Measurements from ENCODE around the gene HNRNPUL2.

HNRNPUL2 gene

DNA sequence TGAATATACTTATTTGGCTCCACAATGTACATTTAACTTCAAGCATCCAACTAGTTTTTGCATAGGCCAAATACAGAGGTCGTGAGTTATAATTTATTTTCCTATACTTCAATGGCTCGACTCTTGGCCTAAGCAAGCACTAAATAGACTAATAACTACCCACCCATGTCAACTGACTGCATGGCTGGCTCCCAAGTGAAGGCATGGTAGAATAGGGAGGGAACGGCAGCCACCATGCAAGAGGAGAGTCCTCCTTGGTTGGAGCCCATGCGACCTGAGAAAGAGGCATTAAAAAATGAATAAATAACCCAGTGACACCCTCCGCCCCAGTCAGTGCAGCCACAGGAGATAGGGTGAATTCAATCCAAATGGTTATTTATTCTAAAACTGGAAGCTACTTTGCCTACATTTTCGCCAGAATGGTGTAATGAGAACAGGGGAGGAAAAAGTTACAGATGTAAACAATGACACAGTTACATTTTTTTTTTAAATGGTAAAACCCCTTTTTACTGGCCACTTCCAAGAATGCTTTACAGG, 14.9 kb downstream of the HNRNPUL2 start:
- no peak for ATAC-seq (ENCODE audit: insufficient read depth, low read depth)
- H3K27me3 ChIP-seq (ENCODE audit: insufficient read depth, low read length, poor library complexity) = no peaks in the 10 kb centered on the region
- H3K36me3 ChIP-seq (ENCODE audit: insufficient read depth, low read length) = peaks cover 70% of the 10 kb centered on the region
- TF ChIP-seq, protein P1, sequence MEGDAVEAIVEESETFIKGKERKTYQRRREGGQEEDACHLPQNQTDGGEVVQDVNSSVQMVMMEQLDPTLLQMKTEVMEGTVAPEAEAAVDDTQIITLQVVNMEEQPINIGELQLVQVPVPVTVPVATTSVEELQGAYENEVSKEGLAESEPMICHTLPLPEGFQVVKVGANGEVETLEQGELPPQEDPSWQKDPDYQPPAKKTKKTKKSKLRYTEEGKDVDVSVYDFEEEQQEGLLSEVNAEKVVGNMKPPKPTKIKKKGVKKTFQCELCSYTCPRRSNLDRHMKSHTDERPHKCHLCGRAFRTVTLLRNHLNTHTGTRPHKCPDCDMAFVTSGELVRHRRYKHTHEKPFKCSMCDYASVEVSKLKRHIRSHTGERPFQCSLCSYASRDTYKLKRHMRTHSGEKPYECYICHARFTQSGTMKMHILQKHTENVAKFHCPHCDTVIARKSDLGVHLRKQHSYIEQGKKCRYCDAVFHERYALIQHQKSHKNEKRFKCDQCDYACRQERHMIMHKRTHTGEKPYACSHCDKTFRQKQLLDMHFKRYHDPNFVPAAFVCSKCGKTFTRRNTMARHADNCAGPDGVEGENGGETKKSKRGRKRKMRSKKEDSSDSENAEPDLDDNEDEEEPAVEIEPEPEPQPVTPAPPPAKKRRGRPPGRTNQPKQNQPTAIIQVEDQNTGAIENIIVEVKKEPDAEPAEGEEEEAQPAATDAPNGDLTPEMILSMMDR (IDR thresholded peaks at IDR 0.05; ENCODE audit: borderline replicate concordance, extremely low read depth, low read length, poor library complexity, severe bottlenecking) = no peak
- no peak for TF ChIP-seq EZH2 (IDR thresholded peaks at IDR 0.05; ENCODE audit: borderline replicate concordance, low read depth, low read length, severe bottlenecking)
- H3K9me3 ChIP-seq (ENCODE audit: insufficient read depth, low read length, severe bottlenecking) = no peaks in the 10 kb centered on the region
- no peak overlapping the region for H3K27ac ChIP-seq (ENCODE audit: low read length)
- H3K4me3 ChIP-seq (ENCODE audit: low read depth in 1 of 2, low read length in 2 of 2) = no peak overlapping the region
- H4K20me1 ChIP-seq (ENCODE audit: insufficient read depth, low read length) = no peaks in the 10 kb centered on the region
- H3K4me2 ChIP-seq (ENCODE audit: insufficient read depth, low read length) = no peak overlapping the region
- no peak overlapping the region for H3K9ac ChIP-seq (ENCODE audit: low read depth, low read length)
- DNase-seq = no peak
- H2AFZ ChIP-seq (ENCODE audit: low read depth, low read length) = no peak overlapping the region
- H3K79me2 ChIP-seq (ENCODE audit: insufficient read depth, low read length) = peaks cover 46% of the 10 kb centered on the region
- peaks cover 36% of the 10 kb centered on the region for H3K4me1 ChIP-seq (ENCODE audit: insufficient read depth, low read length)

DNA sequence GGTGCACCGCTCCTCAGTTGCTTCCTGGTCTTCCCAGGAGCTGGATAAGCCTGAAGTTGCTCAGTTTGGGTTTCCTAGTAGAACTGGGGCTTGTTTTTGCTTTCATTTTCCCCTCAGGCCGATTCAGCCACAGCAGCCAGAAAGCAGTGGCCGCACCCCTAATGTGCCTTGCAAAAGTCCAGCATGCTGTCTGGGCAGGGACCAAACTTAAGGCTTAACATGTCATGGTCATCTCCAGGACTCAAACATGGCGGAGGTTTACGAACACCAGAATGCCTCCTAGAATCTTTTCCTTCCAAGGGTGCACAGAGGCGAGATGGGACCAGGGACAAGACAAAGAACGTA, 17.3 kb downstream of the HNRNPUL2 start:
- Histone ChIP-seq H3K4me2 (ENCODE audit: insufficient read depth, low read length) (peak overlapping the region; percentile 86), H2AFZ (ENCODE audit: low read depth, low read length) (peak overlapping the region; percentile 76), H3K4me1 (ENCODE audit: insufficient read depth, low read length) (peaks cover 51% of the 10 kb centered on the region), H3K4me3 (ENCODE audit: low read depth in 1 of 2, low read length in 2 of 2) (peak overlapping the region in 1 of 2 experiments; percentile 72; a peak in 2 of 4 replicates), H4K20me1 (ENCODE audit: insufficient read depth, low read length) (no peaks in the 10 kb centered on the region), H3K27me3 (ENCODE audit: insufficient read depth, low read length, poor library complexity) (no peaks in the 10 kb centered on the region), H3K79me2 (ENCODE audit: insufficient read depth, low read length) (peaks cover 31% of the 10 kb centered on the region), H3K9ac (ENCODE audit: low read depth, low read length) (peak overlapping the region; percentile 74), H3K9me3 (ENCODE audit: insufficient read depth, low read length, severe bottlenecking) (no peaks in the 10 kb centered on the region), H3K27ac (ENCODE audit: low read length) (peak overlapping the region; percentile 86), H3K36me3 (ENCODE audit: insufficient read depth, low read length) (peaks cover 47% of the 10 kb centered on the region)
- DNase-seq (no peak), ATAC-seq (ENCODE audit: insufficient read depth, low read depth) (no peak)
- no peak for TF ChIP-seq EZH2 (IDR thresholded peaks at IDR 0.05; ENCODE audit: borderline replicate concordance, low read depth, low read length, severe bottlenecking)
- TF ChIP-seq, protein P1 (IDR thresholded peaks at IDR 0.05; ENCODE audit: borderline replicate concordance, extremely low read depth, low read length, poor library complexity, severe bottlenecking) = no peak

DNA sequence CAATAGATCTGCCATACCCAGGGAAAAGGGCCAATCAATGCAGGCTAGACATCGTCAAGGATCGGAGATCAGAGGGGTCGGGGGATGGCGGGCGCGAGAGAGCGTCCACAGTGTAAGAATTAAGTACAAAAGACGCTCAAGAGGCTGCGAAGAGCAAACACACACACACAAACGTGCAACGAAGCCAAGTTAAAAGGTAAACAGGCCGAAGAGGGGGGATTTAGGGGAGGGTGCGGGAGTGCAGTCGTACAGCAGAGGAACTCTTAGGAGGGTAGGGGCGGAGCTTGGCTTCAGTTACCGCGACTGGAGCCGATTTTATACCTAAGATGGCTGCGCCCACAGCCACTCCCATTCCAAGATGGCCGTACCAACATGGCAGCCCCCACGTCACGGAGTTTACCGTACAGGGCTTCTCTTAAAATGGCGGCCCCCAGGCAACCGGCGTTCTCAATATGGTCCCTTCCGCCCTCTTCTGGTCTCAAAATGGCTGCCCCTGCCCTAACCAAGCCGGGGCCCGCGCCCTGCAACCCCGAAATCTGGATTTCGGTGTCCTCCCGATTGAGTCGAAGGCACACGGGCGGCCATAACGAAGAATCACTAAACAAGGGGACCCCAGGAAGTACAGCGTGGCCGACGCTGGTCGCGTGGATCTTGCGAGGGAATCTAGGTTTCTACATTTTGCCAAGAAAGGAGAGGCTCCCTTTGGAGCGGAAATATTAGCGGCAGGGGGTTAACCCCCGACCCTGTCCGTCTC, 17.8 kb downstream of the HNRNPUL2 start:
- H3K79me2 ChIP-seq (ENCODE audit: insufficient read depth, low read length) = peaks cover 26% of the 10 kb centered on the region
- no peak for TF ChIP-seq EZH2 (IDR thresholded peaks at IDR 0.05; ENCODE audit: borderline replicate concordance, low read depth, low read length, severe bottlenecking)
- TF ChIP-seq, protein P1 (IDR thresholded peaks at IDR 0.05; ENCODE audit: borderline replicate concordance, extremely low read depth, low read length, poor library complexity, severe bottlenecking) = no peak
- peak overlapping the region; percentile 76 for H2AFZ ChIP-seq (ENCODE audit: low read depth, low read length)
- no peaks in the 10 kb centered on the region for H3K9me3 ChIP-seq (ENCODE audit: insufficient read depth, low read length, severe bottlenecking)
- H3K4me3 ChIP-seq (ENCODE audit: low read depth in 1 of 2, low read length in 2 of 2) = peak overlapping the region; percentile 37 to 72
- H3K4me2 ChIP-seq (ENCODE audit: insufficient read depth, low read length) = peak overlapping the region; percentile 86
- DNase-seq (peak; percentile 98), ATAC-seq (ENCODE audit: insufficient read depth, low read depth) (peak; percentile 79)
- H3K27me3 ChIP-seq (ENCODE audit: insufficient read depth, low read length, poor library complexity) = no peaks in the 10 kb centered on the region
- peaks cover 52% of the 10 kb centered on the region for H3K4me1 ChIP-seq (ENCODE audit: insufficient read depth, low read length)
- H3K27ac ChIP-seq (ENCODE audit: low read length) = peak overlapping the region; percentile 86
- no peaks in the 10 kb centered on the region for H4K20me1 ChIP-seq (ENCODE audit: insufficient read depth, low read length)
- H3K36me3 ChIP-seq (ENCODE audit: insufficient read depth, low read length) = peaks cover 42% of the 10 kb centered on the region
- peak overlapping the region; percentile 74 for H3K9ac ChIP-seq (ENCODE audit: low read depth, low read length)
